Measurements from ENCODE around the gene AMH. TPM values are rescaled to one million over a fixed set of nuclear protein-coding genes. Genes with fewer than 3 reads are reported as not detected.

AMH gene
- polyA plus RNA-seq, 1 experiment, result not detected

DNA sequence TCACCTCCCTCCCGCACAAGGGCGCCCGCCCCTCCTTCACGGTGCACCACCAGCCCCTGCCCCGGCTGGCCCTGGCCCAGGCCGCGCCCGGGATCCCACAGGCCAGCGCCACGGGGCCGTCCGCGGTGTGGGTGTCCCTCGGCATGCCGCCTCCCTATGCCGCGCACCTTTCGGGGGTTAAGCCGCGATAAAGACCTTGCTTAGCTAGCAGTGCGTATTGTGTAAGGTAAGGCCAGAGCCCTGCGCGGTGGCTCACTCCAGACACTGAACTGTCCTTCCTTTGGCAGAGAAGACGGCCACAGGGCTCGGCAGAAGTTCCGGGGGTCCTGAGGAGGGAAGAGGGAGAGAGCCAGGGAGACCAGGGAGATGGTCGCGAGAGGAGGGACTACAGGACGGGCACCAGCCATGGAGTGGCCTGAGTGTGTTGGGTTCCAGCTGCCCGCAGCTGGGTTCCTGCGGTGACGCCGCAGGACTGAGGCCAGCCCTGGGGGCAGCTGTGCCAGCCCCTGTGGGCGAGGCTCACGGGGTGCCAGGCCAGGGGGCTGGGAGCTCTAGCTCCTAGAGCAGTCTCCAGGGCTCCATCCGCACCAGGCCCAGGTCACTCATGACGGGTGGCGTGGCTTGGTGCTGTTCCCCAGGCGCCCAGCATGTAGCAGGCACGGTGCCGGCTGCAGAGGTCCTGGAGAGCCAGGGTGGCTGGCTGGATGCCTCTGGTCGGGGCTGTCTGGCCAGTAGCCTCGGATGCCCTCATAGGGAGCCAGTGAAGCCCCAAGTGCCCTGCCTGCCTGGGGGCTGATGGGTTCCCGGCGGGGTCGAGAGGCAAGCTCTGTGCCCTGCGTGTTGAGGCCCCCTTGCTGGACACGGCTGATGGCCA lies 20.7 kb upstream of the AMH start:
- Histone ChIP-seq H3K27ac (ENCODE audit: low read depth, low read length) (no peak overlapping the region), H3K27me3 (ENCODE audit: control insufficient read depth, insufficient read depth, low read length) (no peaks in the 10 kb centered on the region), H3K9me3 (ENCODE audit: control insufficient read depth, insufficient read depth, low read length) (no peaks in the 10 kb centered on the region; the same call in 1 of the 2 replicates), H3K4me3 (ENCODE audit: low read depth, low read length) (no peak overlapping the region)
- DNase-seq (ENCODE audit: low read depth, low spot score), result no peak
- ChIA-PET CTCF (no interaction called here), POLR2A (interaction anchor here (1.6 kb wide), 1 partner anchor 73 kb away, joined by 3 read pairs; no protein-coding TSS in a partner anchor)
- TF ChIP-seq, protein P1, sequence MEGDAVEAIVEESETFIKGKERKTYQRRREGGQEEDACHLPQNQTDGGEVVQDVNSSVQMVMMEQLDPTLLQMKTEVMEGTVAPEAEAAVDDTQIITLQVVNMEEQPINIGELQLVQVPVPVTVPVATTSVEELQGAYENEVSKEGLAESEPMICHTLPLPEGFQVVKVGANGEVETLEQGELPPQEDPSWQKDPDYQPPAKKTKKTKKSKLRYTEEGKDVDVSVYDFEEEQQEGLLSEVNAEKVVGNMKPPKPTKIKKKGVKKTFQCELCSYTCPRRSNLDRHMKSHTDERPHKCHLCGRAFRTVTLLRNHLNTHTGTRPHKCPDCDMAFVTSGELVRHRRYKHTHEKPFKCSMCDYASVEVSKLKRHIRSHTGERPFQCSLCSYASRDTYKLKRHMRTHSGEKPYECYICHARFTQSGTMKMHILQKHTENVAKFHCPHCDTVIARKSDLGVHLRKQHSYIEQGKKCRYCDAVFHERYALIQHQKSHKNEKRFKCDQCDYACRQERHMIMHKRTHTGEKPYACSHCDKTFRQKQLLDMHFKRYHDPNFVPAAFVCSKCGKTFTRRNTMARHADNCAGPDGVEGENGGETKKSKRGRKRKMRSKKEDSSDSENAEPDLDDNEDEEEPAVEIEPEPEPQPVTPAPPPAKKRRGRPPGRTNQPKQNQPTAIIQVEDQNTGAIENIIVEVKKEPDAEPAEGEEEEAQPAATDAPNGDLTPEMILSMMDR (IDR thresholded peaks at IDR 0.05; ENCODE audit: low read depth, low read length), result no peak

DNA sequence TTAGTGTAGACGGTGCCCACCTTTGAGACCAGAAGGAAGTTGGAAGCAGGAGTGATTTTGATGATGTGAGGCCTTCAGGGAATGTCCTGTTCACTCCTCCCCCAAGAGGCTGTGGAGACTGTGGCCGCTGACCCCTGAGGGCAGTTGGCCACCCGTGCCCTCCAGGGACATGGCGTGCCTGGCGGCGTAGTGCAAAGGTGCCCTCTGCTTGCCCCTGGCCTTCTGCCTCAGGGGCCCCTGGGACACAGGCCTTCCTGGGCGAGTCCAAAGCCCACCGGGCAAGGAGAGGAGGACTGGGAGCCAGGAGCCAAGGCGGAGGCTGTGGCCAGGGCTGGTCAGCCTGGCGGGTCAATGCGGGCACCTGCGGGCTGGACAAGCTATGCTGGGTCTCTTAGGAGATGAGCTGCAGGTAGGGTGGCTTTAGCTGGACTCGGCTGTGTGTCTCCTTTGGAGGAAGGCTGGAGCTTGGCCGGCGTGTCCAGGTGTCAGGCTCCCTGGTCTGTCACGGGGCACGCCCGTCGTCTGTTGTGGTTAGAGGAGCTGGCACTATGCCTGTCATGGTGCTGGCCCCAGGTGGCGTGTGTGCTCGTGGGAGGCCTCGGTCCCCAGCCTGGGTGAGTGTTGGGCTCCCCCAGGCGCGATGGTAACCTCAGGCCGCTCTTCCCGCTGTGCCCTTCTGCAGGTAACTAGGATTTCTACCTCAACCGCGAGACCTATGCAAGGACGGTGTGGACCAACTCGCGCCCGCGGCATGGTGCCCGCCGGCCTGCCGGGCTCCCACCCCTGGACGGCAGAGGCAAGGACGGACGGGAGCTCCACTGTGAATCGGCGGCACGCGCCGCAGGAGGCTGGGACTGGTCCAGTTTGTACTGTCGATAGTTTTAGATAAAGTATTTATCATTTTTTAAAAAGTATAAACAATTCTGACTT lies 19.8 kb upstream of the AMH start:
- DNase-seq (ENCODE audit: low read depth, low spot score), result no peak
- POLR2A ChIA-PET, result interaction anchor here (1.0 to 1.6 kb wide), 3 partner anchors 62 to 74 kb away, joined by 3 read pairs; no protein-coding TSS in a partner anchor
- Histone ChIP-seq H3K9me3 (ENCODE audit: control insufficient read depth, insufficient read depth, low read length) (no peaks in the 10 kb centered on the region; the same call in 1 of the 2 replicates), H3K27me3 (ENCODE audit: control insufficient read depth, insufficient read depth, low read length) (no peaks in the 10 kb centered on the region), H3K4me3 (ENCODE audit: low read depth, low read length) (no peak overlapping the region), H3K27ac (ENCODE audit: low read depth, low read length) (no peak overlapping the region)
- CTCF ChIA-PET, result interaction anchor here (0.5 kb wide), 1 partner anchor 301 kb away, joined by 5 read pairs; no protein-coding TSS in a partner anchor
- TF ChIP-seq, protein P1 (IDR thresholded peaks at IDR 0.05; ENCODE audit: low read depth, low read length), result no peak

DNA sequence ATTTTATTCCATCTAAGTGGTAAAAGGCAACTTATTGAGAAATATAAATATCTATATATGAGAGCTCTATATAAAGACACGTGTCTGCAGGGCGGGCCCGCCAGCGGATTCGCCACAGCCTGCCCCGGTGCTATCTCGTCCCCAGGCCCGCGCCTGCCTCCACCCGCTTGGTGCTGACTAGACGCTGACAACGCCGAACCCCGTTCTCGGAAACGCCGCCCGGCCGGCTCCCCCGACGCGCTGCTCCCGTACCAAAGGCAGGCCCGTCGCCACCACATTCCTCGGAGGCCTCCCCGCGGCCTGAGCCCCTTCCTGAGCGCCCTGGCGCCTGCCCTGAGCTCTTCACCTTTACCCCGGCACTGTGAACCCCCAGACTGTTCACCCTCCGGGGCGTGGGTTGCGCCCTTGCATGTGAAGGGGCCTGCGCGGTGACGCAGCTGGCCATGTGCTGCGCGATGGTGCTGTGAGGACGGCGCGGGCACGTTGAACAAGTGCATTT lies 19.0 kb upstream of the AMH start:
- H3K27ac ChIP-seq (ENCODE audit: low read depth, low read length), result no peak overlapping the region
- no peaks in the 10 kb centered on the region for H3K27me3 ChIP-seq (ENCODE audit: control insufficient read depth, insufficient read depth, low read length)
- POLR2A ChIA-PET, result interaction anchor here (0.5 to 1.6 kb wide), 4 partner anchors 63 to 82 kb away, joined by 3 to 5 read pairs (median 3); no protein-coding TSS in a partner anchor
- H3K4me3 ChIP-seq (ENCODE audit: low read depth, low read length), result no peak overlapping the region
- no peak for DNase-seq (ENCODE audit: low read depth, low spot score)
- TF ChIP-seq, protein P1 (IDR thresholded peaks at IDR 0.05; ENCODE audit: low read depth, low read length), result no peak
- CTCF ChIA-PET, result interaction anchor here (0.5 kb wide), 1 partner anchor 302 kb away, joined by 5 read pairs; no protein-coding TSS in a partner anchor
- no peaks in the 10 kb centered on the region; the same call in 1 of the 2 replicates for H3K9me3 ChIP-seq (ENCODE audit: control insufficient read depth, insufficient read depth, low read length)

DNA sequence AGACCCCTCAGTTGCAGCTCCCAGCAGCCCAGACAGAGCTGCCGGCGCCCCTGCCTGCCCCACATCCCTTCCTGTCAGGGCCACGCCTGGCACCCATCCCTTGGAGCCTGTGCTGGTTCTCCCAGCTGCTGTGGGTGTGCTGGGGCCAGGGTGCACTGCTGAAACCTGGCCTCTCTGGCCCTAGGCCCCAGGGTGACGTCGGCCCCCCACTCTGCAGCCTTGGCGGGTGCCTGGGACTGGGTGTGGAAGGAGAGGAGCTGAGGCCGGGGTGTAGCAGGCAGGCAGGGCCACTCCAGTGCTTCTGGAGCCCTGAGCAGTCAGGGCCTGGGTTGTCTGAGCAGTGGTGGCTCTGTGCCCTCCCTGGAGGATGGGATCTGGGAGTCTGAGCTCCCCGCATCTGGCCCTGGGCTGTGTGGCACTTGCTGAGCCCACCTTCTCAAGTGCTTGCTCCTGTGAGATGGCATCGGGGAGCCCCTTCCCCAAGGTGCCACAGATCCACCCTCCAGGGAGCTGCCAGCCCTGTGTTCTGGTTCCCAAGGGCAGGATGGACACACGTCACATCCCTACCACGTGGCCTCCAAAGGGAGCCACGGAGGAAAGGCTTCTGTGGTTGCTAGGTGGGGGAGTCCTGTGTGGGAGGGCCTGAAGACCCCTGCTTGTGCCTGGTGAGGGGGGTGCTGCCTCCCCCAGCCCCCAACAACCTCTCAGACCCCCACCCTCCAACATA lies 18.2 kb upstream of the AMH start:
- TF ChIP-seq, protein P1 (IDR thresholded peaks at IDR 0.05; ENCODE audit: low read depth, low read length), result no peak
- no peaks in the 10 kb centered on the region; the same call in 1 of the 2 replicates for H3K9me3 ChIP-seq (ENCODE audit: control insufficient read depth, insufficient read depth, low read length)
- ChIA-PET POLR2A (interaction anchor here (0.7 to 0.9 kb wide), 2 partner anchors 49 to 87 kb away, joined by 4 read pairs; no protein-coding TSS in a partner anchor), CTCF (interaction anchor here (0.9 kb wide), 1 partner anchor 211 kb away, joined by 7 read pairs; no protein-coding TSS in a partner anchor)
- no peak overlapping the region for H3K4me3 ChIP-seq (ENCODE audit: low read depth, low read length)
- no peaks in the 10 kb centered on the region for H3K27me3 ChIP-seq (ENCODE audit: control insufficient read depth, insufficient read depth, low read length)
- peak overlapping the region; percentile 21 for H3K27ac ChIP-seq (ENCODE audit: low read depth, low read length)
- DNase-seq (ENCODE audit: low read depth, low spot score), result no peak

All from AG04450 (cell line).